SU-DHL-6 (cell line): ENCODE data around the gene C1QTNF1.

Experiments used
- CTCF ChIP-seq: fragments of 200-600 bp; sonication (generic); IDR thresholded peaks from one replicate; pipeline ENCODE4 v1.5.1; 2017; ENCODE audit warnings: antibody characterized with exemption, mild to moderate bottlenecking, low read length, moderate library complexity; ENCODE audit not compliant: insufficient read depth, poor library complexity, severe bottlenecking
- EZH2phosphoT487 ChIP-seq: fragments of 200-600 bp; sonication (generic), shearing (Covaris generic); conservative IDR thresholded peaks from 2 replicates; pipeline ENCODE4 v1.6.1; 2018; ENCODE audit warnings: mild to moderate bottlenecking, antibody characterized with exemption, low read length, moderate library complexity, mixed read lengths

- TF ChIP-seq CTCF (no peak), EZH2phosphoT487 (no peak)
Measured at GRCh38 chr17:79053251-79053925, 29.4 kb downstream of the C1QTNF1 start.
